AG04449 (cell line): ENCODE data around the gene DFFA.

ENCODE experiments used
- CTCF ChIA-PET: fragments of 350-600 bp; formaldehyde crosslinking; extraction: SDS; loops from one replicate; lab custom pipeline; 2021; ENCODE audit warnings: antibody characterized with exemption; lab: Yijun Ruan, JAX
- POLR2A ChIA-PET: fragments of 400-600, 350-600 bp; formaldehyde crosslinking; extraction: SDS; loops from one replicate; lab custom pipeline; 2020; ENCODE audit warnings: antibody characterized with exemption, inconsistent platforms; lab: Yijun Ruan, JAX
- DNase-seq: peaks from one replicate; pipeline ENCODE4 v3.0.0-alpha.2; 2010; ENCODE audit warnings: low read depth, low spot score
- H3K4me3 ChIP-seq: 2 replicates; pipeline ENCODE4 v1.5.1; 2011; ENCODE audit warnings: low read depth, mild to moderate bottlenecking, control low read depth, low read length
- TF ChIP-seq, protein P1 (sequence below): IDR thresholded peaks from one replicate; pipeline ENCODE4 v1.5.1; 2011; ENCODE audit warnings: mild to moderate bottlenecking, moderate library complexity, low read length, control low read depth, inconsistent platforms; ENCODE audit not compliant: insufficient read depth; ENCODE audit errors: missing control alignments

DFFA gene, protein sequence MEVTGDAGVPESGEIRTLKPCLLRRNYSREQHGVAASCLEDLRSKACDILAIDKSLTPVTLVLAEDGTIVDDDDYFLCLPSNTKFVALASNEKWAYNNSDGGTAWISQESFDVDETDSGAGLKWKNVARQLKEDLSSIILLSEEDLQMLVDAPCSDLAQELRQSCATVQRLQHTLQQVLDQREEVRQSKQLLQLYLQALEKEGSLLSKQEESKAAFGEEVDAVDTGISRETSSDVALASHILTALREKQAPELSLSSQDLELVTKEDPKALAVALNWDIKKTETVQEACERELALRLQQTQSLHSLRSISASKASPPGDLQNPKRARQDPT

DNA sequence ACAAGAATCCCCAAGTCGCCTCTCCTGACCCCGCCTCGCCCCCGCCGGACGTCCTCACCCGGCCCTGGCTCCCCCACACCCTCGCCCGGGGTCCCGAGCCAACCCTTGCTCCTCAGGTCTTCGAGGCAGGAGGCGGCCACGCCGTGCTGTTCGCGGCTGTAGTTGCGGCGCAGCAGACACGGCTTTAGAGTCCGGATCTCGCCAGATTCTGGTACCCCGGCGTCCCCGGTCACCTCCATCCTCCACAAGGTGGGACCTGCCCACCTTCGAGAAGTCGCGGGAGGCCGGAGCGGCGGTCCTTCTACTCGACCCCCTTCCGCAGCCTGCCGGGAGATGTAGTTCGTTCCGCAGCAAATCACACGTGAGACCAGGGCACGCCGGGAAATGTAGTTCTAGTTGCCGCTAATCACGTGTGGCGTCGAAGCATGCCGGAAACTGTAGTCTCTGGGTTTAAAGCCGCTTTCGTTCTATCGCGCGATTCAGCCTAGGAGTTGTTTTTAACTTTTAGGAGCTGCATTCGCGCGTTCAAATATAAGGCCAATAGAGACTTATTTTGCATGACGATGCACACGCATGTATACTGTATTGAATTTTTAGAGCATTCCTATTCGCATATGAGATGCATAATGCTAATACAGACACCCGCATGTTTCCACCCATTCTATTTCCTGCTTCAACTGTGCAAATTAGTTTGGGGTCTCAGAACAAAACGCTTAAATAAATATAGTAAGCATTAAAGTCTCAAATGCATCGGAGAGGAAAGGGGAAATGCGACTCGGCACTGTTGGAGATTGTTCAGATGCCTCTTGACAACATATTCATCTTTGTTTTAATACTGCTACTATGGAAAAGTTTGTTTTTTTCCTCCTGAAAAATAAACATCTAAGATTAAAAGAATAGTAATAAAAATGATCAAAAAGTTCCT lies at the start of gene DFFA:
Gene DFFA, minus strand, starts transcription at position 310 of the 925 bp plus-strand sequence. Its CDS starts 71 bp downstream, at position 239.
- ChIA-PET POLR2A (no interaction called here), CTCF (interaction anchor here (0.9 to 2.6 kb wide), 5 partner anchors 15 to 42 kb away, joined by 3 to 7 read pairs (median 4); partner anchors contain the start of gene CENPS)

DNA sequence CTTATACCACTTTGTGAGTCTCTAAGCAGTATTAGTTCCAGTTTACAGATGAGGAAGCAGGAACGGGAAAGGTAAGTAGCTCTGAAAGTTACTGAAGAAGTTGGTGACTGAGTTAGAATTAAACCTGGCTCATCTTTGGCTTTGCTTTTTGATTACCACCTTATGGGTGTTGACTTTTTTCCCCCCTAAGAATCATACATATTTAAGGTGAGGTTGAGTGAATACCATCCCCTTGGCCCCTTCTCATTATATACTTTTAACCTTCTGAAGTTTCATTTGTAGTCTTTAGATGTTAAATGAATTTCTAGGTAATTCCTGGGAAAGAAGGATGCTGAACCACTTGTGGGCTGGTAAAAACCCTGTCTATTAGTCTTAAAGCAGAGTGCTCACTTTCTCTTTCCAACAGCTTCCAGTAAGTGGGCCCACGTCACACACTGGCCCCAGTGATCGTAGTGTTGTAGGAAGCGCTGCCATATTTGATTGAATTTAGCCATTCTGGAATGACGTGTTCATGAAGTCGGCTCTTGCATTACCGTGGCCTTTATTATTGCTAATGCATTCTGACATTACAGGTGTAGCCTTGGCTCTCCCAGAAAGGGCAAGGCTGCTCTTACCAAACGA lies 49.3 kb upstream of the DFFA start:
- CTCF ChIA-PET = interaction anchor here (1.0 to 3.2 kb wide), 7 partner anchors 11 to 344 kb away, joined by 3 to 16 read pairs (median 6); no protein-coding TSS in a partner anchor

More for the DNA sequence above, at the start of gene DFFA:
- peak; percentile 69 for DNase-seq
- TF ChIP-seq, protein P1, sequence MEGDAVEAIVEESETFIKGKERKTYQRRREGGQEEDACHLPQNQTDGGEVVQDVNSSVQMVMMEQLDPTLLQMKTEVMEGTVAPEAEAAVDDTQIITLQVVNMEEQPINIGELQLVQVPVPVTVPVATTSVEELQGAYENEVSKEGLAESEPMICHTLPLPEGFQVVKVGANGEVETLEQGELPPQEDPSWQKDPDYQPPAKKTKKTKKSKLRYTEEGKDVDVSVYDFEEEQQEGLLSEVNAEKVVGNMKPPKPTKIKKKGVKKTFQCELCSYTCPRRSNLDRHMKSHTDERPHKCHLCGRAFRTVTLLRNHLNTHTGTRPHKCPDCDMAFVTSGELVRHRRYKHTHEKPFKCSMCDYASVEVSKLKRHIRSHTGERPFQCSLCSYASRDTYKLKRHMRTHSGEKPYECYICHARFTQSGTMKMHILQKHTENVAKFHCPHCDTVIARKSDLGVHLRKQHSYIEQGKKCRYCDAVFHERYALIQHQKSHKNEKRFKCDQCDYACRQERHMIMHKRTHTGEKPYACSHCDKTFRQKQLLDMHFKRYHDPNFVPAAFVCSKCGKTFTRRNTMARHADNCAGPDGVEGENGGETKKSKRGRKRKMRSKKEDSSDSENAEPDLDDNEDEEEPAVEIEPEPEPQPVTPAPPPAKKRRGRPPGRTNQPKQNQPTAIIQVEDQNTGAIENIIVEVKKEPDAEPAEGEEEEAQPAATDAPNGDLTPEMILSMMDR = no peak
- H3K4me3 ChIP-seq = peak within 1 kb of the TSS; percentile 92

DNA sequence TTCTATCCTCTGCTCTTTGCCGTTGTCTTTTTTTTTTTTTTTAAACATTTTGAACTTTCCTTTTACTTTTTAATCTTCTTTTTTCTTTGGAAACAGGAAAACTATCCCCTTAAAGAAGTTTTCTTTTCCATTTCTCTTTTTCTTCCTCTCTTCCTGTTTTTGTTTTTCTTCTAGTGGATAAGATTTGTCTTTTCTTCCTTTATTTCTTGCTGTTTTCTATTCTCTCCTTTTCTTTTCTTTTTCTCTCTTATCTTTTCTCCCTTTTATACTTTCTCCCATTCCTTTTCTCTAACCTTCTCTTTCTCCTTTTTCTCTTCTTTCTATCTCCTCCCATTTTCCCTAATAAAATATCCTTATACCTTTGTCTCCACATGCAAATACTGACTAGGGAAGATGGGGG lies 48.6 kb upstream of the DFFA start:
- CTCF ChIA-PET = interaction anchor here (0.8 to 3.2 kb wide), 7 partner anchors 8 to 345 kb away, joined by 3 to 16 read pairs (median 6); no protein-coding TSS in a partner anchor

More for the DNA sequence above, 49.3 kb upstream of the DFFA start:
- DNase-seq = no peak
- POLR2A ChIA-PET = no interaction called here
- H3K4me3 ChIP-seq = no peak overlapping the region
- TF ChIP-seq, protein P1 = no peak

DNA sequence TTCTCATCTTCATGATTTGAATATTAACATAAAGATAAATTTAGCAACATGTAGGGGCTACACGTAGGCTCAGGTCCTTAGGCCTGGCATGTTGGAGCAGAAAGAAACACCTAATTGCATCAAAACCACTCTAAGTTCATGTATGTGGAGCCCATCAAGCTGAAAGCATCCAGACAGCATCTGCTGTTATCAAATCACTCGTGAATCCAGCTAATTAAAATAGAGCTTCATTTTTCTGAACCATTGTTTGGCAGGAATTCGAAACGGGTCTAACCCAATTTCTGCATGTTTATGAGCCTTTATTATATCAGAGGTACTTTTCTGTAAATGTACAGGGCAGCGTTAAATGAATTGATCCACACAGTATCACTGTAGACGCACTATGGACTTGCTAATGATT lies 48.2 kb upstream of the DFFA start:
- no peak for DNase-seq
- POLR2A ChIA-PET = no interaction called here
- TF ChIP-seq, protein P1 = no peak
- CTCF ChIA-PET = interaction anchor here (0.7 to 3.2 kb wide), 8 partner anchors 9 to 345 kb away, joined by 3 to 16 read pairs (median 6); no protein-coding TSS in a partner anchor
- H3K4me3 ChIP-seq = no peak overlapping the region

More for the DNA sequence above, 48.6 kb upstream of the DFFA start:
- DNase-seq = no peak
- POLR2A ChIA-PET = no interaction called here
- TF ChIP-seq, protein P1 = no peak
- H3K4me3 ChIP-seq = no peak overlapping the region

DNA sequence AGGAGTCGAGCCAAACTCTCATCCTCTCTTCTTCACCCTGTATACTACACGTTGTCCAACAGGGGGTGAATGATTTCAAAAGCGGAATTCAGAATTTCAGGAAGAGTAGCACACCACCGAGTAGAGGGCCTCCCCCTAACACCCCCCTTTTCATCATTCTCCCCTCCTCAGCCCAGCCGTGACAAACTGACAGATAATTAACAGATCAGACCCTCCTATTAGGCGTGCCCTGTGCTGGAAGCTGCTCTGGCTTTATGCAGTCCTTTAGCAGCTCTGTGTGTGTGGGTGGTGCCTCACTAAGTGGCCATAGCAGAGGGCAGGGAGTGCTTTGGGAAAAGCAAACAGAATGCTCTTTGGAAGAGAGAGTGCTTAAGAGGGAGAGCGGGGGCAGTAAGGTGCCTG lies 46.7 kb upstream of the DFFA start:
- CTCF ChIA-PET = interaction anchor here (1.2 to 3.2 kb wide), 4 partner anchors 8 to 422 kb away, joined by 3 to 11 read pairs (median 4); no protein-coding TSS in a partner anchor
- no peak overlapping the region for H3K4me3 ChIP-seq
- POLR2A ChIA-PET = no interaction called here
- no peak for DNase-seq
- TF ChIP-seq, protein P1 = no peak
